ENCODE measurements around the gene MAL. TPM values are rescaled to one million over a fixed set of nuclear protein-coding genes. Genes with fewer than 3 reads are reported as not detected.

MAL gene
- total and polyA plus RNA-seq, 2 of the 8 experiments (the other 6 are each of a cell fraction or from before 2014, with no cell fraction given): not detected

- H3K36me3 ChIP-seq (ENCODE audit: control insufficient read depth in 2 of 4, insufficient read depth in 4 of 4, low read length in 3 of 4): no peaks in the 10 kb centered on the region
- H3K9me3 ChIP-seq (ENCODE audit: insufficient read depth in 2 of 2, low read depth in 1 of 2, low read length in 1 of 2): peaks cover 63 to 87% of the 10 kb centered on the region in 2 experiments
- H3K56ac ChIP-seq (replicated peaks; ENCODE audit: insufficient read length, low read depth, low read length): no peak overlapping the region
- peaks cover 0 to 7% (median 0%) of the 10 kb centered on the region in 4 experiments; a peak in 1 of 7 replicates for H3K4me1 ChIP-seq (replicated peaks in 1 of 4; ENCODE audit: control insufficient read depth in 3 of 4, insufficient read depth in 4 of 4, low read length in 3 of 4)
- no peak overlapping the region for H4K91ac ChIP-seq (replicated peaks; ENCODE audit: insufficient read length, low read length)
- H3K18ac ChIP-seq (ENCODE audit: extremely low read depth, low read length): no peak overlapping the region
- H4K8ac ChIP-seq (ENCODE audit: extremely low read depth, insufficient read depth, low read length): no peak overlapping the region
- H3K27ac ChIP-seq (ENCODE audit: low read depth, low read length): no peak overlapping the region
- H3K4me3 ChIP-seq (ENCODE audit: extremely low read depth in 1 of 4, insufficient read depth in 2 of 4, low read depth in 3 of 4, low read length in 4 of 4): no peak overlapping the region
- no peak overlapping the region for H3K23ac ChIP-seq (ENCODE audit: insufficient read length)
- no peaks in the 10 kb centered on the region for H3K79me2 ChIP-seq (ENCODE audit: control insufficient read depth in 1 of 2, insufficient read depth in 2 of 2, low read length in 2 of 2)
- no peak overlapping the region for H3K4ac ChIP-seq (replicated peaks; ENCODE audit: insufficient read length, low read depth, low read length)
- no peak overlapping the region for H2BK5ac ChIP-seq (ENCODE audit: low read depth, low read length)
- WGBS, 2 experiments (ENCODE audit: extremely low coverage in 1 of 2, insufficient coverage in 1 of 2, insufficient read length in 1 of 2, insufficient replicate concordance in 2 of 2, low coverage in 1 of 2, low lambda C conversion rate in 2 of 2, missing lambda C conversion rate in 1 of 2): 83% methylated on average over 7 of the region's 7 CpGs; no CpG with 5 or more reads in 1 of the 2 experiments
- no peak overlapping the region for H3K4me2 ChIP-seq (ENCODE audit: insufficient read depth in 1 of 2, low read depth in 2 of 2, low read length in 2 of 2)
- no peaks in the 10 kb centered on the region for H4K20me1 ChIP-seq (replicated peaks in 1 of 2; ENCODE audit: control insufficient read depth in 1 of 2, insufficient read depth in 2 of 2, low read length in 2 of 2)
- no peak overlapping the region for H4K5ac ChIP-seq (ENCODE audit: insufficient read length, low read depth, low read length)
- H3K79me1 ChIP-seq (ENCODE audit: low read depth, low read length): no peaks in the 10 kb centered on the region
- no peak overlapping the region for H2BK12ac ChIP-seq (ENCODE audit: low read depth, low read length)
- no peak overlapping the region for H2BK15ac ChIP-seq (ENCODE audit: low read length)
- no peak overlapping the region for H2AFZ ChIP-seq (ENCODE audit: low read length)
- H2BK120ac ChIP-seq (replicated peaks; ENCODE audit: low read depth, low read length): no peak overlapping the region
- no peaks in the 10 kb centered on the region for H3K23me2 ChIP-seq (ENCODE audit: low read depth, low read length)
- no peak overlapping the region for H2AK5ac ChIP-seq (ENCODE audit: low read depth, low read length)
- H2BK20ac ChIP-seq (ENCODE audit: low read length): no peak overlapping the region
- H3K27me3 ChIP-seq (replicated peaks in 1 of 4; ENCODE audit: control insufficient read depth in 3 of 4, extremely low read depth in 1 of 4, insufficient read depth in 3 of 4, low read length in 3 of 4): peaks cover 0 to 15% (median 10%) of the 10 kb centered on the region in 4 experiments; a peak in 6 of 7 replicates
- no peak for DNase-seq (ENCODE audit: low read depth in 1 of 2, low spot score in 2 of 2)
- ChIA-PET POLR2A (ENCODE audit: partially characterized antibody) (no interaction called here), CTCF (ENCODE audit: partially characterized antibody) (interaction anchor here (1.8 kb wide), 1 partner anchor 48 kb away, joined by 4 read pairs; no protein-coding TSS in a partner anchor)
- no peak overlapping the region for H3K9ac ChIP-seq (replicated peaks in 1 of 4; ENCODE audit: extremely low read depth in 1 of 4, low read depth in 3 of 4, low read length in 3 of 4)
- FAIRE-seq: no peak
- no peak overlapping the region for H3K14ac ChIP-seq (ENCODE audit: insufficient read length)
- TF ChIP-seq CTBP2 (IDR thresholded peaks at IDR 0.05; ENCODE audit: borderline replicate concordance, insufficient read depth, insufficient read length, low read length) (no peak), POLR2AphosphoS5 (IDR thresholded peaks at IDR 0.05; ENCODE audit: low read depth, low read length) (no peak), RNF2 (IDR thresholded peaks at IDR 0.05; ENCODE audit: borderline replicate concordance, low read depth, low read length, missing control alignments, poor library complexity, severe bottlenecking) (no peak), KDM5A (IDR thresholded peaks at IDR 0.05; ENCODE audit: low read length) (no peak), RFX5 (IDR thresholded peaks at IDR 0.05; ENCODE audit: borderline replicate concordance, low read depth, low read length) (no peak), TCF12 (IDR thresholded peaks at IDR 0.05; ENCODE audit: low read depth, low read length) (no peak), EP300 (IDR thresholded peaks at IDR 0.05; ENCODE audit: borderline replicate concordance in 1 of 2, low read depth in 2 of 2, low read length in 2 of 2) (no peak), SIRT6 (IDR thresholded peaks at IDR 0.05; ENCODE audit: low read length) (no peak), JUND (IDR thresholded peaks at IDR 0.05; ENCODE audit: low read length) (no peak), EGR1 (IDR thresholded peaks at IDR 0.05; ENCODE audit: borderline replicate concordance, low read depth, low read length) (no peak)
- TF ChIP-seq, protein P1, sequence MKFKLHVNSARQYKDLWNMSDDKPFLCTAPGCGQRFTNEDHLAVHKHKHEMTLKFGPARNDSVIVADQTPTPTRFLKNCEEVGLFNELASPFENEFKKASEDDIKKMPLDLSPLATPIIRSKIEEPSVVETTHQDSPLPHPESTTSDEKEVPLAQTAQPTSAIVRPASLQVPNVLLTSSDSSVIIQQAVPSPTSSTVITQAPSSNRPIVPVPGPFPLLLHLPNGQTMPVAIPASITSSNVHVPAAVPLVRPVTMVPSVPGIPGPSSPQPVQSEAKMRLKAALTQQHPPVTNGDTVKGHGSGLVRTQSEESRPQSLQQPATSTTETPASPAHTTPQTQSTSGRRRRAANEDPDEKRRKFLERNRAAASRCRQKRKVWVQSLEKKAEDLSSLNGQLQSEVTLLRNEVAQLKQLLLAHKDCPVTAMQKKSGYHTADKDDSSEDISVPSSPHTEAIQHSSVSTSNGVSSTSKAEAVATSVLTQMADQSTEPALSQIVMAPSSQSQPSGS (IDR thresholded peaks at IDR 0.05; ENCODE audit: low read length): no peak
These were observed 5.7 kb downstream of the MAL start for GRCh38 chr2:95031076-95031725.

Data from H1 (cell line).